Ovary (tissue), 9 donors: ENCODE results near the gene CYSRT1. TPM values are rescaled to one million over a fixed set of nuclear protein-coding genes. Genes with fewer than 3 reads are reported as not detected.

Source experiments
- DNase-seq, 5 donors: peaks; one replicate each; pipeline ENCODE4 v3.0.0-alpha.2; 2019 to 2020
- H3K27ac ChIP-seq, 2 donors: fragments of 200-600 bp; one replicate each; pipeline versions ENCODE4 v1.5.1 to v1.8.0; 2019 to 2022
- H3K27me3 ChIP-seq: fragments of 200-600 bp; one replicate; pipeline ENCODE4 v1.8.0; 2022
- H3K36me3 ChIP-seq: fragments of 200-600 bp; sonication (generic); one replicate; pipeline ENCODE4 v1.5.1; 2019
- H3K4me1 ChIP-seq: one replicate; pipeline ENCODE4 v1.8.1; 2013; ENCODE audit warnings: mild to moderate bottlenecking, moderate library complexity; ENCODE audit not compliant: insufficient read depth
- H3K4me3 ChIP-seq: fragments of 200-600 bp; sonication (generic); one replicate; pipeline ENCODE4 v1.5.1; 2017
- H3K9me3 ChIP-seq, 2 donors: fragments of 200-600 bp in 1 of 2; sonication (generic) in 1 of 2; one replicate each; pipeline versions ENCODE4 v1.5.1 to v1.8.1; 2013 to 2019; ENCODE audit warnings: mild to moderate bottlenecking in 1 of 2, moderate library complexity in 1 of 2
- CTCF ChIP-seq, 3 donors: fragments of 450-650 bp in 2 of 3; fragments of 200-600 bp in 1 of 3; IDR thresholded peaks; one replicate each; pipeline versions ENCODE4 v1.5.1 to v1.8.0; 2016 to 2022; ENCODE audit warnings: antibody characterized with exemption in 3 of 3, mild to moderate bottlenecking in 1 of 3
- EP300 ChIP-seq: sonication (generic); formaldehyde crosslinking; IDR thresholded peaks from one replicate; pipeline ENCODE4 v1.6.1; 2017; ENCODE audit warnings: antibody characterized with exemption
- POLR2A ChIP-seq: fragments of 450-650 bp; IDR thresholded peaks from one replicate; pipeline ENCODE4 v1.6.1; 2017; ENCODE audit warnings: antibody characterized with exemption, mild to moderate bottlenecking, moderate library complexity
- WGBS, 3 donors: extraction: QIAGEN DNeasy Blood & Tissue Kit in 1 of 3; methylation state at CpG; one replicate each; pipeline versions ENCODE4 v1.1.5 to v1.1.7; 2013 to 2017; 5-methylcytosine and 5-hydroxymethylcytosine counted together
- intact Hi-C, 4 donors: fragments of 100-400 bp; cut with DNase I; formaldehyde crosslinking; loops; one replicate each; pipeline versions ENCODE4 v1.11.0 to v1.15.1; 2022 to 2023
- polyA plus RNA-seq, 2 donors: library from polyadenylated mRNA; stranded (reverse); fragments of 200-250 nt in 1 of 2; fragments of 350-450 nt in 1 of 2; fragmentation: Illumina TruSeq in 1 of 2; extraction: RNeasy Lipid Tissue Mini Kit (QIAGEN cat#74804) in 1 of 2; gene quantifications; one replicate each; pipeline ENCODE4 v1.2.3, GENCODE V29; 2013 to 2014
- total RNA-seq, 7 donors: library from RNA; depleted of rRNA in 2 of 7; stranded (reverse); fragments of >200 nt in 2 of 7; fragmentation: NEBNext Ultra II Directional in 3 of 7; extraction: Animal tissue kit (Norgen Biotek cat#: 25700) in 3 of 7; gene quantifications; one replicate each; pipeline versions ENCODE4 v1.1.0 to v1.2.4, GENCODE V29; 2016 to 2023
- donor health status: DM: no; HTN: no; CAD: no; lungs with moderate emphysema.
- donor health status: DM: no; HTN: no; CAD: no.
- donor health status: Bipolar disorder and iron deficiency.
- donor health status: DM: yes; HTN: yes; CAD: no.
- donor health status: DM: no; HTN: no; CAD: no.
- donor health status: DM: yes; HTN: yes; CAD: no.

Gene CYSRT1
- total and polyA plus RNA-seq, 9 donors = 0.12 to 0.80 (median 0.17) TPM; not detected in 4

DNA sequence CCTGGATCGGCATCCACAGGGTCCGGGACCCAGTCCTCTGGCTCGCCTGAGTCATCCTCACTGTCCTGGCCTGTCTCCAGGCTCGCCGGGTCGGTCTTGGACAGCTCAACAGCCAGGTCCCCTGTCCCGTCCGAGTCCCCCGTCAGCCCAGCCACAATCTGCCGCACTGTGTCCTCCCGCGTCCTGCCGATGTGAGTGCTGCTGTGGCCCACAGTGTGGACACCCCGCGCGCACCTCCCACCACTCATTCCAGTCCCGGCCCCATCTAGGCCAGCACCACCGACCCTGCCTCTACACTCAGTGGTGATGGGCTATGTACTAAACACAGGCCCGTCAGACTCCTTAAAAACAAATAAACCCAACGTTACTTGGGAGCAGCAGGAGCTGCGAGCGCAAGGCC is 43.3 kb upstream of the CYSRT1 start:
- no peak for DNase-seq
- Histone ChIP-seq H3K36me3 (no peaks in the 10 kb centered on the region), H3K4me1 (peaks cover 2% of the 10 kb centered on the region), H3K9me3 (no peaks in the 10 kb centered on the region), H3K27ac (no peak overlapping the region), H3K4me3 (no peak overlapping the region), H3K27me3 (no peaks in the 10 kb centered on the region)
- TF ChIP-seq POLR2A (no peak), CTCF (IDR thresholded peaks at IDR 0.05) (no peak), EP300 (no peak)
- WGBS, 3 donors = 86 to 92% (median 91%) methylated on average over 21 to 22 of the region's 22 CpGs
- intact Hi-C loops = no loop called here

DNA sequence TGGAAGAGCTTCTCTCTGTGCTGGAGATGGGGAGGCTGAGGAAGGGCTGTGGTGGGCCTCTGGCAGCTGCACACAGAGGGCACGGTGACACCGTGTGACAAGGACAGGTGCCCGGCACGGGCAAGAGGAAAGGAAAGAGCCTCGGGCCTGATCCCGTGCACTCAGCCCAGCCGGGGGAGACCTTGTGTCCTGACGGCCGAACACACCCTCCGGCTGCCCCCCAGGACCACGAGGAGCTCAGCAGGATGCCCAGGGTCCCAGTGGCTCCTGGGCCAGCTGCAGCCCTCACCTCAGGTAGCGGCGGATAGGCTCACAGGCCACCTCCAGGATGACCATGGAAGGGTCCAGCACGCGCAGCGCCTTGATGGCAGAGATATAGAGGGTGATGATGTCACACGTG is 42.1 kb upstream of the CYSRT1 start:
- H3K4me1 ChIP-seq = peaks cover 11% of the 10 kb centered on the region
- 82 to 94% (median 88%) methylated on average over 17 of the region's 17 CpGs for WGBS, 3 donors
- H3K27me3 ChIP-seq = no peaks in the 10 kb centered on the region
- H3K27ac ChIP-seq = no peak overlapping the region
- no peak for DNase-seq
- no peaks in the 10 kb centered on the region for H3K36me3 ChIP-seq
- TF ChIP-seq EP300 (no peak), CTCF (IDR thresholded peaks at IDR 0.05) (no peak), POLR2A (no peak)
- no peak overlapping the region for H3K4me3 ChIP-seq
- H3K9me3 ChIP-seq = no peaks in the 10 kb centered on the region
- intact Hi-C loops = no loop called here

DNA sequence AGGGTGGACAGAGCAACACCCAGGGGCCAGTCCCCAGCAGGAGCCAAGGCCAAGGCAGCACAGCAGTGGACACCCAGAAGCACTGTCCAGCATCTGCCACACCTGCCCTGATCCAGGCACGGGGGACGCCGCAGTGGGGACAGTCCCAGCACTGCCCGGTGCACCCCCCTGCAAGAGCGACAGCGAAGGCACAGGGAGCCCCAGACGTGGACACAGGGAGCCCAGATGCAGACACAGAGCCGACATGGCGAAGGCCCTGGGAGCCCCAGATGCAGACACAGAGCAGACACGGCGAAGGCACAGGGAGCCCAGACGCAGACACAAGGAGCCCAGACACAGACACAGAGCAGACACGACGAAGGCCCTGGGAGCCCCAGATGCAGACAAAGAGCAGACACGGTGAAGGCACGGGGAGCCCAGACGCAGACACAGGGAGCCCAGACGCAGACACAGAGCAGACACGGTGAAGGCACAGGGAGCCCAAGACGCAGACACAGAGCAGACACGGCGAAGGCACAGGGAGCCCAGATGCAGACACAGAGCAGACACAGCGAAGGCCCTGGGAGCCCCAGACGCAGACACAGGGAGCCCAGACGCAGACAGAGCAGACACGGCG is 40.9 kb upstream of the CYSRT1 start:
- Histone ChIP-seq H3K27ac (no peak overlapping the region), H3K4me1 (peaks cover 11% of the 10 kb centered on the region), H3K27me3 (no peaks in the 10 kb centered on the region), H3K36me3 (no peaks in the 10 kb centered on the region), H3K4me3 (no peak overlapping the region), H3K9me3 (no peaks in the 10 kb centered on the region)
- 90 to 93% (median 92%) methylated on average over 27 of the region's 27 CpGs for WGBS, 3 donors
- intact Hi-C loops = no loop called here
- TF ChIP-seq POLR2A = no peak
- no peak for TF ChIP-seq EP300
- no peak for TF ChIP-seq CTCF (IDR thresholded peaks at IDR 0.05)
- DNase-seq = no peak

- no peak overlapping the region for H3K4me3 ChIP-seq
- no peak for DNase-seq
- no peaks in the 10 kb centered on the region for H3K36me3 ChIP-seq
- H3K9me3 ChIP-seq = no peaks in the 10 kb centered on the region
- H3K4me1 ChIP-seq = peaks cover 19% of the 10 kb centered on the region
- intact Hi-C loops = no loop called here
- no peak overlapping the region for H3K27ac ChIP-seq
- no peaks in the 10 kb centered on the region for H3K27me3 ChIP-seq
- 86 to 92% (median 87%) methylated on average over 48 of the region's 48 CpGs for WGBS, 3 donors
- TF ChIP-seq EP300 = no peak
- no peak for TF ChIP-seq CTCF (IDR thresholded peaks at IDR 0.05)
- TF ChIP-seq POLR2A = no peak
Observed at GRCh38 chr9:137184881-137185660, 39.9 kb upstream of the CYSRT1 start.
